Activated CD8-positive, alpha-beta memory T cell treated with anti-CD3 and anti-CD28 coated beads, Interleukin-2, amount 10 ng/mL, durations not matched to agents 7 days and 5 days (primary cell): ENCODE results near the gene EBF3. TPM values are rescaled to one million over a fixed set of nuclear protein-coding genes. Genes with fewer than 3 reads are reported as not detected.
A peak's percentile ranks its signal among the peaks of the same experiment; 100 is the strongest.

Experiments used
- ATAC-seq: fragments of 150-1000 bp; cut with Tn5 transposase; one replicate; pipeline ENCODE4 v1.10.0; 2021; ENCODE audit warnings: moderate library complexity
- CTCF ChIA-PET: fragments of 350-600 bp; sonication (Branson Sonifier 250); formaldehyde crosslinking; loops from one replicate; lab custom pipeline; 2021; ENCODE audit warnings: antibody characterized with exemption; lab: Charles Lee
- DNase-seq: peaks from one replicate; pipeline ENCODE4 v3.0.0-alpha.2; 2020
- H3K27ac Mint-ChIP-seq: one replicate; pipeline ENCODE4 v1.8.0; 2021; ENCODE audit warnings: mild to moderate bottlenecking, mixed read lengths
- H3K27me3 Mint-ChIP-seq: one replicate; pipeline ENCODE4 v1.8.0; 2021; ENCODE audit warnings: mixed read lengths
- H3K36me3 Mint-ChIP-seq: one replicate; pipeline ENCODE4 v1.8.0; 2021; ENCODE audit warnings: mild to moderate bottlenecking, mixed read lengths
- H3K4me1 Mint-ChIP-seq: one replicate; pipeline ENCODE4 v1.8.0; 2021; ENCODE audit warnings: mixed read lengths
- H3K4me3 Mint-ChIP-seq: one replicate; pipeline ENCODE4 v1.8.0; 2021; ENCODE audit warnings: mild to moderate bottlenecking, moderate library complexity, mixed read lengths
- H3K9me3 Mint-ChIP-seq: one replicate; pipeline ENCODE4 v1.8.0; 2022; ENCODE audit warnings: low read depth, mixed read lengths
- total RNA-seq, 2 experiments: library from RNA; stranded (reverse); gene quantifications; one replicate each; pipeline ENCODE4 v1.2.3, GENCODE V29; 2021

The EBF3 gene
- total RNA-seq, 2 experiments from 2014 or later = not detected

DNA sequence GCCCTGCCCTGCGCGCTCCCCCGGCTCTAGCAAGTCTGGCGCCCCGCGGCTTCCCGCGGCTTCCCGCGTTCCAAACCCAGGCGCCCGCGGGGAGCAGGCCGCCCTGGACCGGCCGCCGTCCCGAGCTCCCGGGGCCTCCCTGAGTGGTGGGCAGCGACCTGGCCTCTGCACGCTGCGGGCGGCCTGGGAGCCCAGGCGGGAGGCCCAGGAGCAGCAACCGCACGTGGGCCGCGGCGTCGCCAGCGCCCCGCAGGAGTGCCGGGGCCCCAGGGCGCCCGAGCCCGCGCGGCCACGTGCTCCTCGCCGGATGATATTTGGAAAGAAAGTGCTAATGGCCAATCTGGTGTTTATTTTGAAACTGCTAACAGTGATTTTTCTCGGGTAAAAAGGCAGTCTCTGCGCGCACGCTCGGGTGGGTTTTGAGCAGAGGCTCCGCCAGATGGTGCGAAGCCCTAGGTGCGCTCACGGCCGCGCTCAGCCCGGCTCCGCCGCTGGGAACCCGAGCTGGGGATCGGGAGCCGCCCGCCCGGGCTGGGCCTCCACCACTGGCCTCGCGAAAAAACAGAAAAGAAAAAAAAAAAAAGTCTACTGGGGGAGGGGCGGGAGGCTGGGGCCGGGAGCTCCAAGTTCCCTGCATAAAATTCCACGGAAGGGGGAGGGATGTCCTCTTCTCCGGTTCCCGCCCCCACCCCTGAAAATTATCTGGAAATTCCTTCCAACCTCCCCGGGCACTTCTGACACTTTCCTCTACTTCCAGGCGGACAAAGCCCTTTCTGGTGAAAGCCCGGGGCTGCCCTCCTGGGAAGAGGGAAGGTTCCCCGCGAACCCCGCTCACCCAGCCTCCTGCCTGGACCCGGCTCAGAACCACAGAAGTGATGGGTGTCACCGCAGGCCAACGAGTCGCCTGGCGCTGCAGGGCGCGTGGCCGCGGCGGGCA, 4.3 kb downstream of the EBF3 start:
- Mint-ChIP-seq H3K9me3 (no peaks in the 10 kb centered on the region), H3K4me3 (no peak overlapping the region), H3K36me3 (peaks cover 5% of the 10 kb centered on the region), H3K27ac (no peak overlapping the region), H3K4me1 (peaks cover 14% of the 10 kb centered on the region), H3K27me3 (peaks cover 74% of the 10 kb centered on the region)
- ATAC-seq (no peak), DNase-seq (no peak)
- CTCF ChIA-PET = no interaction called here

DNA sequence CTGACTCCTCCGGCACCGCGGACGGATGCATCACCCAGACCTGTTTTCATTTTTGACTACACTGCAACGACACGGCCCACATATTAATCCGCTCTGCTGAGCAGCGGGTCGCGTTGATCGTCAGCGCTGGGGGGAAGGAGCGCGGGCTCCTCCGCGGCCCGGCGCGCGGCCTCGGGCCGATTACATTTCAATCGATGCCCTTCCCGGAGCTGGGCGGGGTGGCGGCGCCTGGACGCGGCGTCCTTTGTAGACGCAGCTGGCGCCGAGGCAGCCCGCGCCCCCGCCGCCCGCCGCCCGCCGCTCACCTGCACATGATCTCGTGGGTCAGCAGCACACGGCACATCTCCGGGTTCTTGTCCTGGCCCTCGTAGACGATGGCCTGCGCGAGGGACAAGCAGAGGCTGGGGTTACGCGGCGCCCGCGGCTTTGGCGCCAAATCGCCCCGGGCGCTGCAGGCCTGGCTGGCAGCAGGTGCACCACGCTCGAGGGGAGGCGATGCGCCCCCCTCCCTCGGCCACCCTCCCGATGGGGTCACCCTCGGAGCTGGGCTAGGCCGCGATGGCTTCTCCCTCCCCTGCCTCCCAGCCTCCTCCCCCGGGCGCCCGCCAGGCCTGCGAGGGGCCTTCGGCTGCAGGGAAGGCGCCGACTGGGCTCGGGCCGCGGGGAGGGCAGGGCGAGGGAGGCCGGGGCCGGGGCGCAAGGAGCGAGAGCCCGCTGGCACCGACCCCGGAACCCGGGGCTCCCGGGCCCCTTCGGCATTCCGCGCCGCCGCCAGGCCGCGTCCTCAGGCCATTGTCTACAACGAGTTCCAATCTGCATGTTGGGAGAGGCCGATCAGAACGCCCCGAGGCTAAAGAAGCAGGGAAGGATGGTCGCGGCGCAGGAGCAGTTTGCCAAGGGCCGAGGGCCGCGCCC, 5.2 kb downstream of the EBF3 start:
- Mint-ChIP-seq H3K27me3 (peaks cover 77% of the 10 kb centered on the region), H3K27ac (peak overlapping the region; percentile 11), H3K4me1 (peaks cover 12% of the 10 kb centered on the region), H3K4me3 (no peak overlapping the region), H3K9me3 (no peaks in the 10 kb centered on the region), H3K36me3 (peaks cover 5% of the 10 kb centered on the region)
- DNase-seq (no peak), ATAC-seq (no peak)
- CTCF ChIA-PET = interaction anchor here (0.6 kb wide), 1 partner anchor 35 kb away, joined by 3 read pairs; no protein-coding TSS in a partner anchor

DNA sequence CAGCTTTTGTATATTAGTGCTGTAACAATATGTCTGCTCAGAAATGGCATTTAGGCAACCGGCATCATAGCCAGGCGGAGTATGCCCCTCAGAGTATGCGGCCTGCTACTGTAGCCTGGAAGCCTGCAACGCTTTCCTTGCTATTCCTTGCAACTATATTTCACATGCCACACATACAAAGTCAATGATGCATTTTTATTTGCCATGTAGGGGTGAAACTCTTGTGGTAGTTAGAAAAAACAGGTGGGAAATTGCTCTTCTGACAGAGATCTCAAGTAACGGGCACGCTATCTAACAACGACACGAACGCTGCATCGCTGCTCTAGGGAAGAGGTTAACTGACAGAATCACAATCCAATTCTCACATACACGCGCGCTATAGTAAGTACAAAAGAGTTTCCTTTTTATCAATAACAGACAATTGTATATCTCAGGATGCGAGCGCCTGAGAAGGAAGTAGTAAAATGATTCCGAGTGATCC, 5.9 kb downstream of the EBF3 start:
- ATAC-seq (no peak), DNase-seq (no peak)
- Mint-ChIP-seq H3K9me3 (no peaks in the 10 kb centered on the region), H3K4me3 (no peak overlapping the region), H3K27me3 (peaks cover 76% of the 10 kb centered on the region), H3K36me3 (peaks cover 5% of the 10 kb centered on the region), H3K27ac (peak overlapping the region; percentile 11), H3K4me1 (peaks cover 10% of the 10 kb centered on the region)
- CTCF ChIA-PET = interaction anchor here (0.6 to 1.2 kb wide), 2 partner anchors 13 to 34 kb away, joined by 3 to 5 read pairs; no protein-coding TSS in a partner anchor

DNA sequence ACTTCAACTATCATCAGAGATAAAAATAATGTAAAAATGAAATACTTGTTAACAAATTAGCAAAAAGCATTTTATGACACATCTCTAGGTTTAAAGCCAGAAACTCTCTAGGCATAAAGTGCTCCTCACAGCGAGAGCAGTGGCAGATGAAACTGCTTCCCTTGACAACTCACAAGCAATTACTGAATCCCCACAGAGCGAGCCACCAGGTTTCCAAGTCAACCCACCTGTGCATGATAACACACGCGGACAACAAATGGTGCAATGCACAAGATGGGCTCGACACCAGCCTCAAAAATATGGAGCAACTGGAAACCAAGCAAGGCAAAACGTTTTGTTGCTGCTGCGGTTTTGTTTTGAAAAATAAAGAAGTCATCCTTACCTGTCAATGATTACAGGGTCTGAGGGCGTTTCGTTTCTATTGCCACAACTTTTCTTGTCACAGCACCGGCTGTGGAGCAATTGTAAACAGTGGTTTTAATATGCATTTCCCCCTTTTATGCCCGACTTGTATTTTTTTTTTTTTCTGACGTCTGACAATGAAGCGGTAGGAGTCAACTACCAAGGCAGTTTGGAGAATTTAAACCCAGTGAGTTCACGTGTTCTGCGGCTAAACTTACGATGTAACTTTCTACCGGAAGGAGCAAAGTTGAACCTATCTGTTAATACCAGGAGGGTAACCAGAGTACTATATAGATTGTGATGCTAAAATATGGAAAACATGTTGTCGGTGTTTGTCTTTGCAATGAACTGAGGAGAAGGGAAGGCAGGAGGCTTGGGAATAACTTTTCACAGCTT, 7.0 kb downstream of the EBF3 start:
- CTCF ChIA-PET = interaction anchor here (0.7 to 1.2 kb wide), 2 partner anchors 14 to 923 kb away, joined by 3 to 5 read pairs; no protein-coding TSS in a partner anchor

DNA sequence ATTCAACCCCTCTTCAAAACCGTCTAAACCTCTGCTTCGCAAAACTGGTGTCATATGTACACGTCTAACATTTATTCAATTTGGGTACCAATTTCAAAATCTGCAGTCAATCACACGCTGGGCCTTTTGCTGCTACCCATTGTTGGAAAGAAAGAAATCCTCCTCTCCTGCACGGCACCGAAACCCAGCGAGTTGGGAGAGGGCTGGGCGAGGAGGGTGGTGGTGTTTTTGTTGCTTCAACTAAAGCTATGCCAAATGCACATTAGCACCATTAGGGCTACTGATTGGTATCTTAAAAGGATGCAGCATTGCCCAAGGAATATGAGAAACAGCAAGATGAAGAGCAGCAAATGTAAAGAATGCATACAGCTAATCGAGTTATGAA, 7.8 kb downstream of the EBF3 start:
- Mint-ChIP-seq H3K27ac (no peak overlapping the region), H3K36me3 (no peaks in the 10 kb centered on the region), H3K9me3 (no peaks in the 10 kb centered on the region), H3K4me1 (peaks cover 4% of the 10 kb centered on the region), H3K27me3 (peaks cover 57% of the 10 kb centered on the region), H3K4me3 (no peak overlapping the region)
- DNase-seq (no peak), ATAC-seq (no peak)
- CTCF ChIA-PET = no interaction called here

More for the DNA sequence above, 7.0 kb downstream of the EBF3 start:
- peaks cover 65% of the 10 kb centered on the region for H3K27me3 Mint-ChIP-seq
- no peak for ATAC-seq
- peaks cover 4% of the 10 kb centered on the region for H3K4me1 Mint-ChIP-seq
- H3K27ac Mint-ChIP-seq = no peak overlapping the region
- H3K9me3 Mint-ChIP-seq = no peaks in the 10 kb centered on the region
- H3K4me3 Mint-ChIP-seq = no peak overlapping the region
- no peaks in the 10 kb centered on the region for H3K36me3 Mint-ChIP-seq
- no peak for DNase-seq

DNA sequence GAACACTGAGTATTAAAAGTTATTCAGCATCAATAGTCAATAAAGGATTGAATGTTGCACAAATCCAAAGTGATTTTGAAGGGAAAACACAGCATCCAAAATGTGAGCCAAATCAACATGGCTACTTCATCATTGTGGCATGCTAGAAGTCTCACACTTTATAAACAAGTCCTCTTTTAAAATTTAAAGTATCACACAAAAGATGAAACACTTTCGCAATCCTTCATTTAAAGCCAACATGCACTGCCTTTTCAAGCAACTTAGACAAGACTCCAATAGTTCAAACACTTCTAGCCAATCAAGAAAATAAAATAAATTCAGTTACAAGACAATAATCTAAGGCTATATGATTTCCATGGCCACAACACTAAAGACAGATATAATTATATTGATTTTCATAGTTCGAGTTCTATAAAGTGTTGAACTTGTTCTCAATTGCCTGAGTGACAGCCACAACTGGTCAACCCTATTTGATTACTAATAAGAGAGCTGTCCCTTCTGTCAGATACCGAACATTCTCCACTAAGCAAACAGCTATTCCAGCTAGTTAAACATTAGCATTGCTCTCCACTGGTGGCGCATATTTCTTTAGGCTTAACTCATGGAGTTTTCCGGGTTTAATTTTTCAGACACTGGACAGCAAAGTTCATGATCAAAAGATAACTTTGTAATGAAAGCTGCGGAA, 8.3 kb downstream of the EBF3 start:
- Mint-ChIP-seq H3K36me3 (no peaks in the 10 kb centered on the region), H3K4me3 (no peak overlapping the region), H3K27me3 (peaks cover 54% of the 10 kb centered on the region), H3K4me1 (peaks cover 4% of the 10 kb centered on the region), H3K9me3 (no peaks in the 10 kb centered on the region), H3K27ac (no peak overlapping the region)
- DNase-seq (no peak), ATAC-seq (no peak)
- CTCF ChIA-PET = no interaction called here

DNA sequence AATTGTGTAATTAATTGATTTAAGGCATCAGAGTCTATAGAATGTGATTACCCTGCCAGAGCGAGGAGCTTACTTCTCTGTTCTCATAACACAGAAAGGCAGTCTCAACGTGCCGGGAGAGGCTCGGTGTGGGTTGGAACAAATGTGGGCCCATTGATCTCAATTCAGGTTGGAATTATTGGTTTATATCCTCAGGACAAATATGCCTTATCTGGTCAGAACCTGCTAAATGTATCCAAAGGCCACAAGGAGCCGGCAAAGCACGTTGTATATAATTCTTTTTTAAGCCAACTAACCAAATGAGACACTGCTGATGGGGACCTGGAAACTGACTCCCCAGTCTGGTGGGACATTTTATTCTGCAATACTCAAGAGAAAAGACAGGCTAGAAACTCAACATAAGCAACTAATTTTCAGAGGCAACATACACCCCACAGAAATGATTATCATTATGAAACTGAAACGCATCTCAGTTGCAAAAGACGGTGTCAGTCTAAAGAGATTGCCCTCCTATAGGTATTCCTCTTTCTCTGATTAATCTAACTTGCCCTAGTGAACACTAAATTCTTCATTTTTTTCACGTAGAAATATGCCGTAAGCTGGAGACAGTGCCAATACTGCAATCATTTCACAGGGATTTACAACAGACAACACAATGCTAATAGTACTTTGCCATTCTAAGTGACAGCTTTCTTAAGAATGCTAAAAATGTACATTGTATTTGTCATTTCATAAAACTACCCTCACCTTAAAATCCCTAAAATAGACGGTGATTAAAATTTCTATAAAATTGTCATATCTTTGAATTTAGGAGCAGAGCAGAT, 9.4 kb downstream of the EBF3 start:
- H3K36me3 Mint-ChIP-seq = no peaks in the 10 kb centered on the region
- no peak for DNase-seq
- peaks cover 52% of the 10 kb centered on the region for H3K27me3 Mint-ChIP-seq
- no peak overlapping the region for H3K27ac Mint-ChIP-seq
- CTCF ChIA-PET = interaction anchor here (0.5 kb wide), 1 partner anchor 36 kb away, joined by 3 read pairs; no protein-coding TSS in a partner anchor
- H3K4me1 Mint-ChIP-seq = peaks cover 4% of the 10 kb centered on the region
- no peak overlapping the region for H3K4me3 Mint-ChIP-seq
- H3K9me3 Mint-ChIP-seq = no peaks in the 10 kb centered on the region
- no peak for ATAC-seq

DNA sequence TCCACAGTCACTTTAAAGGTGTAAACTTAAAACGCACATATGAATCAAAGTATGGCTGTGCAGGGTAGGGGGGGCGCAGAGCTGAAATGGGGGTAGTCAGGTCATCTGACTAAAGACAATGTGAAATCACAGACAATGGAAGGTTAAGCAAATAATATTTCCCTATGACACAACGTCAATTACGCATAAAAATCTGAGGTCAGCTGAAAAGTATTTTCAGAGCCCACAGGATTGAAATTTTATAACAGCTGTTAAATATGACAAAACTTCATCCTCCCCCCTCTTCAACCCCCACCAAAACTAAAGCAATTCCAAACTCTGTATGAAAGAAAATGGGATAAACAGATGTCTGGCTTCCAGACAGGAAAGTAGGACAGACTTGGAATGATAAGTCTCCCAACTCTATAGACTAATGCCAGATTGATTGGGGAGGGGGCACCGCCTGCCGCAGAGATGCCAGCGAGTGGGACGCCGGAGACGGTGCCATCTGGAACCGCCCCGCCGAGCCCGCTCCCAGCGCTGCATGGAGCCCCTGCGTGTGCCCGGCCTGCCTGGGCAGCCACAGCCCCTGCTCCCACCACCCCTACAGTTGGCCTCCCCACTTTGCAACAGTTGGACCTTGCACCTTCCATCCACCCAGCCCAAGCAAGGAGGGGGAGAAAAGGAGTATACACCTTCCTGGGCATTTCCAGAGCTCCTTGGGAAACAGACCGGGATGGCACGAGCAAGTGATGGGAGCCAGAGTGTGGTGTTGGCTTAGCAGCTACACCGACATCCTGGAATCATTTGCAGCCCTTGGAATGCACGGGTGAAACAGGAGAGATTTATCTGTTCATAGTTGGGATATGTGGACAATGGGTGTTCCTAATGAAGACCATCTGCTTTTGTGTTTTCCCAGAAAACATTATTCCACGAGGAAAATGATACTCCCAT, 10.7 kb downstream of the EBF3 start:
- H3K36me3 Mint-ChIP-seq = no peaks in the 10 kb centered on the region
- H3K27me3 Mint-ChIP-seq = peaks cover 56% of the 10 kb centered on the region
- H3K4me1 Mint-ChIP-seq = peaks cover 3% of the 10 kb centered on the region
- DNase-seq (no peak), ATAC-seq (no peak)
- CTCF ChIA-PET = no interaction called here
- no peak overlapping the region for H3K4me3 Mint-ChIP-seq
- H3K9me3 Mint-ChIP-seq = no peaks in the 10 kb centered on the region
- H3K27ac Mint-ChIP-seq = no peak overlapping the region

DNA sequence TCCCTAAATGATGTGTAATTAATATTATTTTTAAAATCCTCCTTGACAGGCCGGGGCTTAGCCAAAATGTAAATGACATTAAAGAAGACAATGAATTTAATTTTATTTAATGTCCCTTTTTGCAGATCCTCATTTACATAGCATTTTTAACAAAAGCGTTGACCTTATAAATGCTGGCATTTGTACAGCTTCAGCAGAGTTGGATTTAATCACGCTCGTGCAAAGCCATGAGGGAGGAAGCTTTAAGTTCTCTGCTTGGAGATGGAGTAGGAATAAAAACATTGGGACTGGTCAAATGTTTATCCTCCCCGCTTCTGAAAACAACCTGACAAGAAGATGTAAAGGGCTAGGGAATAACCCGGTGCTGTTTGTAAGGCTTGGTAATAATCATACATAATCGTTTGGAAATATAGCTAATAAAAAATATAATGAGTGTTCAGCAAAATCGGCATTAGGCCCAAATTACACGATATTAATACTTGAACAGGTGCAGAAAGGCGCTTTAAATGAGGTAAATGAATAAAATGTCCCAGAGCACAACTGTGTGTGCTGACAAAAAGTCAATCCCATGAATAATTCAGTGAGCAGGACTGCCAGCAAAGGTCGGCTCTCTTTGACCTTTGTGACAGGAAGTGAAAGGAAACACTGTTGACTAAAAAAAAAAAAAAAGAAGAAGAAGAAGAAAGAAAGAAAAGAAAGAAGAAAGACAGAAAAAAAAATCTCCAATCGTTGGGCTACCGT, 11.5 kb downstream of the EBF3 start:
- DNase-seq (no peak), ATAC-seq (no peak)
- no peak overlapping the region for H3K4me3 Mint-ChIP-seq
- no peaks in the 10 kb centered on the region for H3K4me1 Mint-ChIP-seq
- H3K36me3 Mint-ChIP-seq = no peaks in the 10 kb centered on the region
- CTCF ChIA-PET = no interaction called here
- peaks cover 49% of the 10 kb centered on the region for H3K27me3 Mint-ChIP-seq
- no peak overlapping the region for H3K27ac Mint-ChIP-seq
- H3K9me3 Mint-ChIP-seq = no peaks in the 10 kb centered on the region

DNA sequence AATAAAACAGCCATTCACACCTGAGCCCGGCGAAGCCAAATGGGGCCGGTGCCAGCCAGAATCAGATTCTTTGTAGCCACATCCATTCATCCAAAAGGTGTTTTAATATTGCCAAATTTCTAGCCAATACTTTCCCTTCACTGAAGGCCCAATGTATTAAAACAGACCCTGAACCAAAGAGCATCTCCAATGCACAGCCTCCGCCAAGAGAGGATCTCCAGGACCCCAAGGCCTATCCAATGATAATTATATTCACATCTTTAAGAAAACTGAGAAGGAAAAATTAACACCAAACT, 12.2 kb downstream of the EBF3 start:
- Mint-ChIP-seq H3K36me3 (no peaks in the 10 kb centered on the region), H3K4me3 (no peak overlapping the region), H3K4me1 (no peaks in the 10 kb centered on the region), H3K27ac (no peak overlapping the region), H3K27me3 (peaks cover 43% of the 10 kb centered on the region), H3K9me3 (no peaks in the 10 kb centered on the region)
- no peak for ATAC-seq
- no peak for DNase-seq
- CTCF ChIA-PET = no interaction called here
